DOHH2 (cell line): ENCODE results near the gene SDHB.

ENCODE experiments used
- EZH2phosphoT487 ChIP-seq: fragments of 200-600 bp; sonication (generic); IDR thresholded peaks from 2 replicates; pipeline ENCODE4 v1.6.1; 2017; ENCODE audit warnings: borderline replicate concordance, mild to moderate bottlenecking, antibody characterized with exemption, low read length, moderate library complexity, mixed read lengths
- TF ChIP-seq, protein P1 (sequence below): fragments of 200-600 bp; sonication (generic); IDR thresholded peaks from one replicate; pipeline ENCODE4 v1.5.1; 2014; ENCODE audit warnings: antibody characterized with exemption, mild to moderate bottlenecking, low read depth, low read length; ENCODE audit not compliant: poor library complexity, severe bottlenecking

DNA sequence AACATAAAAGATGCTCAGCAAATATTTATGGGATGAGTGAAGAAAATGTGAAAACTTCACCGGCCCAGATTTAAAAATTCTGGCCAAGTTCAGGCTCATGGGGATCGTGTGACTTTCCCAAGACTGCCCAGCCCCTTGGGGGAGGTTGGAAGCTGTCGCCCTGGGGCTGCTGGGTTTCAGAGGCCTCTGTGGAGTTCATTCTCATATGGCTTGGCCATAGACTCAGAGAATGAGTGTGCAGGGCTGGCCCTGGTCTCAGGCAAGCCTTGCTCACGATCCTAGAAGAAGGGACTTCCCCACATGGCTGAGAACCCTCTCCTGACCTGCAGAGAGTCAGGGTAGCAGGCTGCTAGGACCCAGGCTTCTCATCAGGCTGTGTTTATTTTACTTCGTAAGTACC lies 40.8 kb upstream of the SDHB start:
- TF ChIP-seq, protein P1, sequence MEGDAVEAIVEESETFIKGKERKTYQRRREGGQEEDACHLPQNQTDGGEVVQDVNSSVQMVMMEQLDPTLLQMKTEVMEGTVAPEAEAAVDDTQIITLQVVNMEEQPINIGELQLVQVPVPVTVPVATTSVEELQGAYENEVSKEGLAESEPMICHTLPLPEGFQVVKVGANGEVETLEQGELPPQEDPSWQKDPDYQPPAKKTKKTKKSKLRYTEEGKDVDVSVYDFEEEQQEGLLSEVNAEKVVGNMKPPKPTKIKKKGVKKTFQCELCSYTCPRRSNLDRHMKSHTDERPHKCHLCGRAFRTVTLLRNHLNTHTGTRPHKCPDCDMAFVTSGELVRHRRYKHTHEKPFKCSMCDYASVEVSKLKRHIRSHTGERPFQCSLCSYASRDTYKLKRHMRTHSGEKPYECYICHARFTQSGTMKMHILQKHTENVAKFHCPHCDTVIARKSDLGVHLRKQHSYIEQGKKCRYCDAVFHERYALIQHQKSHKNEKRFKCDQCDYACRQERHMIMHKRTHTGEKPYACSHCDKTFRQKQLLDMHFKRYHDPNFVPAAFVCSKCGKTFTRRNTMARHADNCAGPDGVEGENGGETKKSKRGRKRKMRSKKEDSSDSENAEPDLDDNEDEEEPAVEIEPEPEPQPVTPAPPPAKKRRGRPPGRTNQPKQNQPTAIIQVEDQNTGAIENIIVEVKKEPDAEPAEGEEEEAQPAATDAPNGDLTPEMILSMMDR: no peak
- TF ChIP-seq EZH2phosphoT487: no peak
